Caco-2 (cell line): Measurements from ENCODE around the gene ATG16L1. TPM values are rescaled to one million over a fixed set of nuclear protein-coding genes. Genes with fewer than 3 reads are reported as not detected.

Experiments used
- BruUV-seq: library from RNA; stranded (reverse); fragments of 400-500 nt; replicated peaks from 2 replicates; lab custom pipeline; 2021; lab: Mats Ljungman, UMichigan
- CTCF ChIA-PET: fragments of 300-600 bp; sonication (Branson Sonifier 250); formaldehyde crosslinking; loops from one replicate; lab custom pipeline; 2022; ENCODE audit warnings: antibody characterized with exemption; lab: Charles Lee
- POLR2A ChIA-PET: fragments of 300-600 bp; sonication (Branson Sonifier 250); formaldehyde crosslinking; loops from one replicate; lab custom pipeline; 2022; ENCODE audit warnings: antibody characterized with exemption; lab: Charles Lee
- DNase-seq, 2 experiments: peaks; one replicate each; pipeline versions ENCODE4 v3.0.0 to v3.0.0-alpha.2; 2020 to 2022
- H3K27me3 ChIP-seq: replicated peaks from 2 replicates; pipeline ENCODE4 v1.6.0; 2011; ENCODE audit warnings: low read length; ENCODE audit not compliant: control insufficient read depth, insufficient read depth
- H3K36me3 ChIP-seq: 2 replicates; pipeline ENCODE4 v1.5.1; 2011; ENCODE audit warnings: low read length; ENCODE audit not compliant: control insufficient read depth, insufficient read depth
- H3K4me1 ChIP-seq: fragments of 250-450 bp; sonication (Bioruptor Pico); 2 replicates; pipeline ENCODE4 v1.5.1; 2020; ENCODE audit warnings: mild to moderate bottlenecking
- H3K4me3 ChIP-seq: 2 replicates; pipeline ENCODE4 v1.5.1; 2011; ENCODE audit warnings: low read depth, mild to moderate bottlenecking, control low read depth, low read length
- H3K9me3 ChIP-seq: fragments of 250-450 bp; sonication (Bioruptor Pico); 2 replicates; pipeline ENCODE4 v1.5.1; 2020; ENCODE audit warnings: mild to moderate bottlenecking, moderate library complexity
- H3K27ac Mint-ChIP-seq: one replicate; pipeline ENCODE4 v1.8.0; 2022; ENCODE audit warnings: mixed read lengths; ENCODE audit not compliant: unreplicated experiment
- H3K27me3 Mint-ChIP-seq: one replicate; pipeline ENCODE4 v1.8.0; 2022; ENCODE audit warnings: mixed read lengths; ENCODE audit not compliant: insufficient read depth, unreplicated experiment
- H3K36me3 Mint-ChIP-seq: one replicate; pipeline ENCODE4 v1.8.0; 2022; ENCODE audit warnings: mild to moderate bottlenecking, mixed read lengths; ENCODE audit not compliant: insufficient read depth, unreplicated experiment
- H3K4me1 Mint-ChIP-seq: one replicate; pipeline ENCODE4 v1.8.0; 2022; ENCODE audit warnings: low read depth, mixed read lengths; ENCODE audit not compliant: unreplicated experiment
- H3K4me3 Mint-ChIP-seq: one replicate; pipeline ENCODE4 v1.8.0; 2022; ENCODE audit warnings: mild to moderate bottlenecking, moderate library complexity, mixed read lengths; ENCODE audit not compliant: unreplicated experiment
- H3K9me3 Mint-ChIP-seq: one replicate; pipeline ENCODE4 v1.8.0; 2022; ENCODE audit warnings: mixed read lengths; ENCODE audit not compliant: unreplicated experiment
- CTCF ChIP-seq, 2 experiments: fragments of 200-600 bp in 1 of 2; IDR thresholded peaks; 1 replicate in 1 of 2; 2 replicates in 1 of 2; pipeline versions ENCODE4 v1.5.1 to v1.8.0; 2011 to 2022; ENCODE audit warnings: antibody characterized with exemption in 1 of 2, control low read depth in 1 of 2, inconsistent platforms in 1 of 2, low read depth in 1 of 2, low read length in 1 of 2, mild to moderate bottlenecking in 1 of 2, moderate library complexity in 1 of 2; ENCODE audit not compliant: insufficient read depth in 1 of 2, severe bottlenecking in 1 of 2, unreplicated experiment in 1 of 2
- intact Hi-C: fragments of 100-400 bp; cut with micrococcal nuclease; formaldehyde crosslinking; loops from one replicate; pipeline ENCODE4 v1.10.0; 2022; ENCODE audit not compliant: unreplicated experiment
- total RNA-seq: library from RNA; stranded (reverse); gene quantifications from 2 replicates; pipeline ENCODE4 v1.2.3, GENCODE V29; 2022

ATG16L1 gene
- total RNA-seq, 1 experiment from 2014 or later: 20.1 TPM

DNA sequence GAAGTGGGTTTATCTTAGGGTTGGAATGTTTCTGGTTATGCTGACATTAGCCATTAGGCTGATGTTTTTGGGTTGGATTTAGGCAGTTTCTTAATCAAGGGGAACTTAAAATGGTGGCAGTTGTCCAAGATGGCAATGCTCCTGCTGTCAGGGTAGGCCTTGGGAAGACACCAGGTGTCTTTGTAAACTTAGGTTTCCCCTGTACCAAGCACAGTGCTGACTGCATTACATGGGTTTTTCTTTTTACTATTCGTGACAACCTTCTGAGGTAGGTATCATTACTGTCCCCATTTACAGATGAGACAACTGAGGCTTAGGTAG lies 528 bp upstream of the ATG16L1 start:
- peaks cover 11% of the 10 kb centered on the region for H3K36me3 Mint-ChIP-seq
- CTCF ChIA-PET: interaction anchor here (1.1 kb wide), 1 partner anchor 202 kb away, joined by 5 read pairs; no protein-coding TSS in a partner anchor
- no peaks in the 10 kb centered on the region for H3K27me3 Mint-ChIP-seq
- DNase-seq: no peak
- H3K9me3 Mint-ChIP-seq: no peaks in the 10 kb centered on the region
- no peak overlapping the region for H3K27ac Mint-ChIP-seq
- Histone ChIP-seq H3K4me3 (no peak overlapping the region; the same call in 1 of the 2 replicates), H3K27me3 (no peaks in the 10 kb centered on the region), H3K36me3 (no peaks in the 10 kb centered on the region), H3K9me3 (no peaks in the 10 kb centered on the region), H3K4me1 (peaks cover 8% of the 10 kb centered on the region; the same call in 1 of the 2 replicates)
- BruUV-seq: no TSS peak
- H3K4me3 Mint-ChIP-seq: peak overlapping the region; percentile 81
- TF ChIP-seq CTCF (IDR thresholded peaks at IDR 0.05; ENCODE audit: insufficient read depth in 1 of 2, low read depth in 1 of 2, low read length in 1 of 2, severe bottlenecking in 1 of 2, unreplicated experiment in 1 of 2): no peak
- peaks cover 12% of the 10 kb centered on the region for H3K4me1 Mint-ChIP-seq
- intact Hi-C loops: loop anchor here (5.0 kb wide), 1 partner anchor 644 kb away; no protein-coding TSS in a partner anchor
- POLR2A ChIA-PET: no interaction called here

- H3K9me3 Mint-ChIP-seq: no peaks in the 10 kb centered on the region
- H3K27me3 ChIP-seq: no peaks in the 10 kb centered on the region
- intact Hi-C loops: loop anchor here (5.0 kb wide), 1 partner anchor 645 kb away; no protein-coding TSS in a partner anchor
- BruUV-seq: no TSS peak
- H3K36me3 ChIP-seq: no peaks in the 10 kb centered on the region
- no peaks in the 10 kb centered on the region for H3K9me3 ChIP-seq
- H3K4me1 ChIP-seq: peaks cover 8% of the 10 kb centered on the region; the same call in 1 of the 2 replicates
- CTCF ChIA-PET: no interaction called here
- no peak for DNase-seq
- H3K27ac Mint-ChIP-seq: peak overlapping the region; percentile 42
- H3K4me3 ChIP-seq: peak overlapping the region; percentile 94
- peaks cover 12% of the 10 kb centered on the region for H3K4me1 Mint-ChIP-seq
- H3K36me3 Mint-ChIP-seq: peaks cover 22% of the 10 kb centered on the region
- no peaks in the 10 kb centered on the region for H3K27me3 Mint-ChIP-seq
- POLR2A ChIA-PET: no interaction called here
- no peak for TF ChIP-seq CTCF (IDR thresholded peaks at IDR 0.05; ENCODE audit: insufficient read depth in 1 of 2, low read depth in 1 of 2, low read length in 1 of 2, severe bottlenecking in 1 of 2, unreplicated experiment in 1 of 2)
- peak overlapping the region; percentile 81 for H3K4me3 Mint-ChIP-seq
These were observed 754 bp downstream of the ATG16L1 start for GRCh38 chr2:233252227-233252626.

DNA sequence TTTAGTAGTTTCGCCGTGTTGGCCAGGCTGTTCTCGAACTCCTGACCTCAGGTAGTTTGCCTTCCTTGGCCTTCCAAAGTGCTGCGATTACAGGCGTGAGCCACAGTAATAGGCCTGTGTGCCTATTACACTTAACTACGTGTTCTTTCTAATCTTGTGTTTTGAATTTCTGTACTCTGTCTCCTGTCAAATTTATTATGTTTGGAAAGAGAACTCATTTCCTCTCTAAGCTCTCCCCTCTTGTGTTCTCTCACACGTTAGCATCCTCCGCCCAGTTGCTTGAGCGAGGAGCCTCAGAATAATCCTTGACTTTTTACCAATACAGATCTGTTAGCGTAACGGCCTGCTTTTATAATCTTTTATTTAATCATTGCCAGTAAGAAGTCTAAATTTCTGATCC lies 3.7 kb downstream of the ATG16L1 start:
- peaks cover 34% of the 10 kb centered on the region for H3K36me3 Mint-ChIP-seq
- TF ChIP-seq CTCF (IDR thresholded peaks at IDR 0.05; ENCODE audit: insufficient read depth in 1 of 2, low read depth in 1 of 2, low read length in 1 of 2, severe bottlenecking in 1 of 2, unreplicated experiment in 1 of 2): no peak
- H3K4me3 ChIP-seq: no peak overlapping the region
- no peaks in the 10 kb centered on the region for H3K36me3 ChIP-seq
- DNase-seq: no peak
- intact Hi-C loops: no loop called here
- no peak overlapping the region for H3K27ac Mint-ChIP-seq
- no TSS peak for BruUV-seq
- no peak overlapping the region for H3K4me3 Mint-ChIP-seq
- H3K27me3 Mint-ChIP-seq: no peaks in the 10 kb centered on the region
- H3K4me1 ChIP-seq: peaks cover 8% of the 10 kb centered on the region; the same call in 1 of the 2 replicates
- no peaks in the 10 kb centered on the region for H3K9me3 ChIP-seq
- H3K9me3 Mint-ChIP-seq: no peaks in the 10 kb centered on the region
- no peaks in the 10 kb centered on the region for H3K27me3 ChIP-seq
- ChIA-PET CTCF (no interaction called here), POLR2A (no interaction called here)
- H3K4me1 Mint-ChIP-seq: peaks cover 5% of the 10 kb centered on the region
